Pancreas (tissue), 10 donors: ENCODE measurements around the gene PXMP4. TPM values are rescaled to one million over a fixed set of nuclear protein-coding genes. Genes with fewer than 3 reads are reported as not detected.

Experiments
- ATAC-seq, 4 donors: fragments of 200-7000 bp; cut with Tn5 transposase; one replicate each; pipeline versions ENCODE4 v1.8.0 to v1.9.1; 2020; ENCODE audit warnings: mild to moderate bottlenecking in 4 of 4, moderate library complexity in 4 of 4
- DNase-seq, 6 donors: peaks; one replicate each; pipeline ENCODE4 v3.0.0-alpha.2; 2020
- FAIRE-seq: peaks from 2 replicates; lab custom pipeline; 2012; peaks lifted over from hg19 to GRCh38; lab: Jason Lieb, UNC
- H3K27ac ChIP-seq, 4 donors: fragments of 200-600 bp; sonication (generic); 1 replicate in 3 of 4; 2 replicates in 1 of 4; pipeline versions ENCODE4 v1.5.0 to v1.8.0; 2020
- H3K27me3 ChIP-seq, 4 donors: fragments of 200-600 bp; one replicate each; pipeline ENCODE4 v1.8.0; 2021
- H3K36me3 ChIP-seq, 3 donors: fragments of 200-600 bp; sonication (generic) in 1 of 3; one replicate each; pipeline versions ENCODE4 v1.5.0 to v1.8.0; 2020 to 2021
- H3K4me1 ChIP-seq, 3 donors: fragments of 200-600 bp; one replicate each; pipeline ENCODE4 v1.8.0; 2021
- H3K4me3 ChIP-seq, 4 donors: fragments of 200-600 bp; sonication (generic) in 2 of 4; one replicate each; pipeline versions ENCODE4 v1.5.0 to v1.8.0; 2020 to 2021
- H3K9me3 ChIP-seq, 4 donors: fragments of 200-600 bp; one replicate each; pipeline ENCODE4 v1.8.0; 2021
- WGBS, 2 donors: extraction: QIAGEN DNeasy Blood & Tissue Kit; methylation state at CpG; one replicate each; pipeline ENCODE4 v1.1.7; 2013; 5-methylcytosine and 5-hydroxymethylcytosine counted together
- intact Hi-C, 3 donors: fragments of 100-400 bp; cut with DNase I; formaldehyde crosslinking; loops; one replicate each; pipeline versions ENCODE4 v1.11.1 to v1.14.2; 2022
- polyA plus RNA-seq, 2 donors: library from polyadenylated mRNA; stranded (reverse); fragments of 200-250 nt; gene quantifications; one replicate each; pipeline ENCODE4 v1.2.3, GENCODE V29; 2013
- total RNA-seq, 6 donors: library from RNA; stranded (reverse); fragmentation: NEBNext Ultra II Directional in 4 of 6; extraction: Animal tissue kit (Norgen Biotek cat#: 25700) in 4 of 6; gene quantifications; one replicate each; pipeline versions ENCODE4 v1.2.1 to v1.2.4, GENCODE V29; 2021 to 2023
- TF ChIP-seq, protein P1 (sequence below), 4 donors: fragments of 200-600 bp; sonication (generic) in 3 of 4; IDR thresholded peaks; one replicate each; pipeline versions ENCODE4 v1.5.0 to v1.8.0; 2021; ENCODE audit warnings: antibody characterized with exemption in 4 of 4
- donor health status: healthy with polysubstance abuse.
- donor health status: DM: no; HTN: no; CAD: no; lungs with moderate emphysema.
- donor health status: DM: no; HTN: no; CAD: no.
- donor health status: control.
- donor health status: control.
- donor health status: Bipolar disorder and iron deficiency.
- donor health status: DM: yes; HTN: yes; CAD: no.
- donor health status: DM: no; HTN: no; CAD: no.
- donor health status: DM: no; HTN: no; CAD: no.
- donor health status: DM: yes; HTN: yes; CAD: no.

PXMP4 gene
- total and polyA plus RNA-seq, 8 donors: 2.1 to 8.2 (median 5.4) TPM

DNA sequence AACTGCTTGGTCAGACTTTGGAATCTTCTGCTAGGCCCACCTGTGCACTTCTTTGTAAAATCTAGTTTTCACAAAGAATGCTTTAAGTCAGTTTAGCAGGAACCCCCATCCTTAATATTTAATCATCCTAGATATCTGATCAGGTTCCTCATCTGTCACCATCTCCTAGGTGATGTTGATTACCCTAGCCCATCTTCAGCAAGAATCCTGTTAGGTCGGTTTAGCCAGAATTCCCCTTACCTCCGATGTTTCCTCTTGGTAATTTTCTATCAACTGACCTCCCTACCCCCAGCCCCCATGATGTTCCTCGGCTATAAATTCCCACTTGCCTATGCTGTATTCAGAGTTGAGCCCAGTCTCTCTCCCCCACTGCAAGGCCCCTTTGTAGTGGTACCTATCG lies 9.0 kb upstream of the PXMP4 start:
- Histone ChIP-seq H3K9me3 (no peaks in the 10 kb centered on the region), H3K36me3 (no peaks in the 10 kb centered on the region), H3K4me1 (peaks cover 3 to 13% (median 9%) of the 10 kb centered on the region in 3 donors), H3K27me3 (no peaks in the 10 kb centered on the region), H3K27ac (no peak overlapping the region), H3K4me3 (no peak overlapping the region)
- TF ChIP-seq, protein P1, sequence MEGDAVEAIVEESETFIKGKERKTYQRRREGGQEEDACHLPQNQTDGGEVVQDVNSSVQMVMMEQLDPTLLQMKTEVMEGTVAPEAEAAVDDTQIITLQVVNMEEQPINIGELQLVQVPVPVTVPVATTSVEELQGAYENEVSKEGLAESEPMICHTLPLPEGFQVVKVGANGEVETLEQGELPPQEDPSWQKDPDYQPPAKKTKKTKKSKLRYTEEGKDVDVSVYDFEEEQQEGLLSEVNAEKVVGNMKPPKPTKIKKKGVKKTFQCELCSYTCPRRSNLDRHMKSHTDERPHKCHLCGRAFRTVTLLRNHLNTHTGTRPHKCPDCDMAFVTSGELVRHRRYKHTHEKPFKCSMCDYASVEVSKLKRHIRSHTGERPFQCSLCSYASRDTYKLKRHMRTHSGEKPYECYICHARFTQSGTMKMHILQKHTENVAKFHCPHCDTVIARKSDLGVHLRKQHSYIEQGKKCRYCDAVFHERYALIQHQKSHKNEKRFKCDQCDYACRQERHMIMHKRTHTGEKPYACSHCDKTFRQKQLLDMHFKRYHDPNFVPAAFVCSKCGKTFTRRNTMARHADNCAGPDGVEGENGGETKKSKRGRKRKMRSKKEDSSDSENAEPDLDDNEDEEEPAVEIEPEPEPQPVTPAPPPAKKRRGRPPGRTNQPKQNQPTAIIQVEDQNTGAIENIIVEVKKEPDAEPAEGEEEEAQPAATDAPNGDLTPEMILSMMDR (IDR thresholded peaks at IDR 0.05): no peak
- 49 to 52% methylated on average over 4 of the region's 4 CpGs for WGBS, 2 donors
- ATAC-seq: no peak
- no peak for FAIRE-seq
- intact Hi-C loops: no loop called here
- no peak for DNase-seq

DNA sequence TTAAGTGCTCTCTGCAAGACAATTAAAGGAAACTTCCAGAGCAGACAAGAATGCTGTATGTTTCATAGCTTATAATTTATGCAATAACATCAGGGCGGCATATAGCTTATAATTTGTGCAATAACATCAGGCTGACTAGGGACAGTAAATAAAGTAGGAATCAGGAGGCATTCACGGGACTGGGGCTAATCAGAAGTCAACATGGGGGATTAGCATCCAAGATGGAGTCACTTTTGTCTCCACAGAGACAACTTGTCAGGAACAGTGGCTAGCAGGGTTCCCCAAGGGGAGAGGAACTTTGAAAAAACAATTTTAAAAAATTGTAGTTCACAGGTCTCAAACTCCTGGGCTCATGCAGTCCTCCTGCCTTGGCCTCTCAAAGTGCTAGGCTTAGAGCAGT lies 8.4 kb upstream of the PXMP4 start:
- intact Hi-C loops: no loop called here
- no peak overlapping the region for H3K4me3 ChIP-seq
- FAIRE-seq: no peak
- TF ChIP-seq, protein P1 (IDR thresholded peaks at IDR 0.05): no peak
- WGBS, 2 donors: 67 to 79% methylated on average over 2 of the region's 2 CpGs
- no peak for ATAC-seq
- no peaks in the 10 kb centered on the region for H3K27me3 ChIP-seq
- peaks cover 3 to 8% (median 7%) of the 10 kb centered on the region in 3 donors for H3K4me1 ChIP-seq
- no peaks in the 10 kb centered on the region for H3K9me3 ChIP-seq
- DNase-seq: no peak
- H3K36me3 ChIP-seq: no peaks in the 10 kb centered on the region
- no peak overlapping the region for H3K27ac ChIP-seq

DNA sequence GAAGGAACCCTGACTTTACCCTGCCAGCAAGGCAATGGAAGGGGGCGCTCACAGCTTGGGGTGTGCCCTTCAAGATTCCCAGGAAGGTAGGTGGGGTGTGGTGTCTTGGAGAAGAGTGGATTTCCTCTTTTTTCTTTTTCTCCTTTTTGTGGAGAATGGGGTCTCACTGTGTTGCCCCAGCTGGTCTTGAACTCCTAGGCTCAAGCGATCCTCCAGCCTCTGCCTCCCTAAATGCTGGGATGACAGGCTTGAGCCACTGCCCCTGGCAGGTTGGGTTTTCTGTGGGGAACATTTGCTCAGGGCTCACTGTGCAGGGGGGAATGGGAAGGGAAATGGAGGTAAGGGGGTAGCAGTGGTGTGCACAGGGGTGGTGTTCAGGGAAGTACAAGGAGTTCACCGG lies 7.7 kb upstream of the PXMP4 start:
- TF ChIP-seq, protein P1 (IDR thresholded peaks at IDR 0.05): no peak
- no peak overlapping the region for H3K4me3 ChIP-seq
- ATAC-seq: no peak
- intact Hi-C loops: no loop called here
- WGBS, 2 donors: 71 to 79% methylated on average over 3 of the region's 3 CpGs
- H3K9me3 ChIP-seq: no peaks in the 10 kb centered on the region
- H3K36me3 ChIP-seq: no peaks in the 10 kb centered on the region
- no peaks in the 10 kb centered on the region for H3K27me3 ChIP-seq
- peaks cover 0 to 1% (median under 1%) of the 10 kb centered on the region in 3 donors for H3K4me1 ChIP-seq
- H3K27ac ChIP-seq: no peak overlapping the region
- DNase-seq: no peak
- FAIRE-seq: no peak

DNA sequence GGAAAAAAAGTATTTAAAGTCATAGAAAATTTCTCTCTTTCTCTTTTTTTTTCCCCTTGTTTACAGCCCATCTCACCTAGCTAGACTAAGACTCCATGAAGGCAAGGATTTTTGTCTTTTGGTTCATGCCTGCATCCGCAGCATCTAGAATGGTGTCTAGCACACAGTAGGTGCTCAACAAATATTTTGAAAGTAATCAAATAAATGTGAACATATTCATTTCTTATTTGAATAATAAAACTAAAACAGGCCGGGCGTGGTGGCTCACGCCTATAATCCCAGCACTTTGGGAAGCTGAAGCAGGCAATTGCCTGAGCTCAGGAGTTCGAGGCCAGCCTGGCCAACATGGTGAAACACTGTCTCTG lies 7.0 kb upstream of the PXMP4 start:
- WGBS, 2 donors: 89 to 93% methylated on average over 5 of the region's 5 CpGs

DNA sequence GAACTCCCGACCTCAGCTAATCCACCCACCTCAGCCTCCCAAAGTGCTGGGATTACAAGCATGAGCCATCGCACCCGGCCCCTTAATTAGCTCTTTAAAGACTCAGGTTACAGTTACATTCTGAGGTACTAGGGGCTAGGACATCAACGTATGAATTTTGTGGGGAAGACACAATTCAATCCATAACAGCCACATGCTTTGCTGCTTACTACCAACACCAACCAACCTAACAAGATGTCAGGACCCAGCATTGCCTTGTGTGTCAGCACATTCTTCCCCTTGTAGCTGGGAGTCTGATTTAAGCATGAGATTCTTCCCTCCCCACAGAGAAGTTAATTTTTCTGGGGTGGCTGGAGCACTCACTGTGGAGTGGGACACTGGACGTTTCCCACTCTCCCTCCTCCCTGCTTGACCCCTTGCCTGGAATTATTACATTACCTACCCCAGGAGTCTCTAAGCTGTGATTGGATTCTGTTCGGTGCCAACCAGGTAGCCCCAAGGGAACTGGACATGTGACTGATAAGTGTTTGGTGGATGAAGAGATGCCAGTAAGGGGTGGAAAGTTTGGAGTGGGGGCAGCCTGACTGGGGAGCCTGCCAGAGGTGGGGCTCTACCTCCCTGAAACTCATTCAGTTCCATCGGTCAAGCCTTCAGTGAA lies 5.6 kb upstream of the PXMP4 start:
- 72 to 75% methylated on average over 7 of the region's 7 CpGs for WGBS, 2 donors

More for the DNA sequence above, 7.0 kb upstream of the PXMP4 start:
- ATAC-seq: no peak
- H3K4me1 ChIP-seq: no peaks in the 10 kb centered on the region
- H3K27me3 ChIP-seq: no peaks in the 10 kb centered on the region
- intact Hi-C loops: no loop called here
- no peaks in the 10 kb centered on the region for H3K36me3 ChIP-seq
- H3K9me3 ChIP-seq: no peaks in the 10 kb centered on the region
- no peak overlapping the region for H3K4me3 ChIP-seq
- no peak for DNase-seq
- TF ChIP-seq, protein P1 (IDR thresholded peaks at IDR 0.05): no peak
- H3K27ac ChIP-seq: no peak overlapping the region
- FAIRE-seq: no peak

More for the DNA sequence above, 5.6 kb upstream of the PXMP4 start:
- Histone ChIP-seq H3K27ac (no peak overlapping the region), H3K27me3 (no peaks in the 10 kb centered on the region), H3K36me3 (no peaks in the 10 kb centered on the region), H3K4me3 (no peak overlapping the region), H3K9me3 (no peaks in the 10 kb centered on the region), H3K4me1 (no peaks in the 10 kb centered on the region)
- TF ChIP-seq, protein P1 (IDR thresholded peaks at IDR 0.05): no peak
- intact Hi-C loops: no loop called here
- FAIRE-seq: no peak
- no peak for DNase-seq
- no peak for ATAC-seq
